GM12878 (cell line): ENCODE data around the gene OMP. TPM values are rescaled to one million over a fixed set of nuclear protein-coding genes. Genes with fewer than 3 reads are reported as not detected.

Experiments
- ATAC-seq: fragments of 200-7000 bp; cut with Tn5 transposase; 3 replicates; pipeline ENCODE4 v1.9.1; 2020; ENCODE audit warnings: mild to moderate bottlenecking, moderate library complexity
- BruUV-seq: library from RNA; stranded (reverse); fragments of 400-500 nt; replicated peaks from 2 replicates; lab custom pipeline; 2021; lab: Mats Ljungman, UMichigan
- CTCF ChIA-PET: fragments of 300-600 bp; sonication (Branson Sonifier 250); formaldehyde crosslinking; extraction: SDS; loops from one replicate; lab custom pipeline; 2021; ENCODE audit warnings: inconsistent platforms; lab: Yijun Ruan, JAX
- POLR2A ChIA-PET: fragments of 350-600 bp; formaldehyde crosslinking; extraction: SDS; loops from one replicate; lab custom pipeline; 2021; ENCODE audit warnings: inconsistent platforms; lab: Charles Lee
- RAD21 ChIA-PET: fragments of 300-600 bp; sonication (Branson Sonifier 250); formaldehyde crosslinking; loops from one replicate; lab custom pipeline; 2023; ENCODE audit warnings: antibody characterized with exemption; ENCODE audit not compliant: unreplicated experiment; lab: Charles Lee
- SMC1A ChIA-PET: fragments of 300-600 bp; sonication (Branson Sonifier 250); formaldehyde crosslinking; loops from one replicate; lab custom pipeline; 2023; ENCODE audit not compliant: unreplicated experiment, uncharacterized antibody; lab: Charles Lee
- DNase-seq: peaks from one replicate; pipeline ENCODE4 v3.0.0-alpha.2; 2011; ENCODE audit warnings: low read depth, low spot score
- FAIRE-seq: peaks from 3 replicates; lab custom pipeline; 2011; peaks lifted over from hg19 to GRCh38; lab: Jason Lieb, UNC
- H2AFZ ChIP-seq: 2 replicates; pipeline ENCODE4 v1.6.0; 2011; ENCODE audit warnings: low read depth, low read length, control low read depth; ENCODE audit not compliant: control insufficient read depth
- H3K27ac ChIP-seq: 2 replicates; pipeline ENCODE4 v1.5.1; 2011; ENCODE audit warnings: control low read depth; ENCODE audit not compliant: control insufficient read depth, insufficient read depth
- H3K27me3 ChIP-seq, 2 experiments: replicated peaks in 1 of 2; 2 replicates each; pipeline versions ENCODE4 v1.6.0 to v1.6.1; 2011; ENCODE audit warnings: low read length in 1 of 2; ENCODE audit not compliant: control insufficient read depth in 2 of 2, insufficient read depth in 2 of 2
- H3K36me3 ChIP-seq, 2 experiments: 2 replicates each; pipeline ENCODE4 v1.5.1; 2011; ENCODE audit warnings: low read length in 1 of 2; ENCODE audit not compliant: control insufficient read depth in 2 of 2, insufficient read depth in 2 of 2
- H3K4me1 ChIP-seq: 2 replicates; pipeline ENCODE4 v1.6.1; 2011; ENCODE audit warnings: mild to moderate bottlenecking, low read length, moderate library complexity, mixed read lengths; ENCODE audit not compliant: control insufficient read depth, insufficient read depth
- H3K4me2 ChIP-seq: 2 replicates; pipeline ENCODE4 v1.6.0; 2011; ENCODE audit warnings: control low read depth; ENCODE audit not compliant: control insufficient read depth, insufficient read depth
- H3K4me3 ChIP-seq: fragments of 200-600 bp; sonication (generic); 2 replicates; pipeline ENCODE4 v1.5.1; 2016
- H3K79me2 ChIP-seq: 2 replicates; pipeline ENCODE4 v1.6.0; 2011; ENCODE audit warnings: low read length; ENCODE audit not compliant: control insufficient read depth, insufficient read depth
- H3K9ac ChIP-seq: 2 replicates; pipeline ENCODE4 v1.8.0; 2011; ENCODE audit warnings: low read length, control low read depth, mixed read lengths; ENCODE audit not compliant: control insufficient read depth, insufficient read depth
- H3K9me3 ChIP-seq: replicated peaks from 3 replicates; pipeline ENCODE4 v1.5.1; 2011; ENCODE audit warnings: mild to moderate bottlenecking, low read length; ENCODE audit not compliant: control insufficient read depth, insufficient read depth
- H4K20me1 ChIP-seq: 2 replicates; pipeline ENCODE4 v1.6.0; 2011; ENCODE audit not compliant: control insufficient read depth, insufficient read depth
- ELK1 ChIP-seq: IDR thresholded peaks from 2 replicates; pipeline ENCODE4 v1.6.1; 2012; ENCODE audit warnings: low read depth, low read length, improper control_type of control experiment
- JUNB ChIP-seq: IDR thresholded peaks from 2 replicates; pipeline ENCODE4 v1.6.1; 2016; ENCODE audit warnings: antibody characterized with exemption, mild to moderate bottlenecking
- NFXL1 ChIP-seq: fragments of 450-650 bp; IDR thresholded peaks from 2 replicates; pipeline ENCODE4 v1.6.1; 2017; ENCODE audit warnings: antibody characterized with exemption, mild to moderate bottlenecking, borderline replicate concordance
- NKRF ChIP-seq: fragments of 450-650 bp; conservative IDR thresholded peaks from 2 replicates; pipeline ENCODE4 v1.6.1; 2017; ENCODE audit warnings: mild to moderate bottlenecking, moderate library complexity
- POLR2A ChIP-seq: IDR thresholded peaks from 2 replicates; pipeline ENCODE4 v1.6.1; 2011; ENCODE audit warnings: low read depth, mild to moderate bottlenecking, low read length
- SRF ChIP-seq, 2 experiments: IDR thresholded peaks; 2 replicates each; pipeline ENCODE4 v1.6.1; 2011; ENCODE audit warnings: low read depth in 2 of 2, low read length in 2 of 2, mild to moderate bottlenecking in 1 of 2, moderate library complexity in 1 of 2
- STAT1 ChIP-seq: fragments of 450-650 bp; conservative IDR thresholded peaks from 2 replicates; pipeline ENCODE4 v1.6.1; 2014; ENCODE audit warnings: antibody characterized with exemption, mild to moderate bottlenecking
- TAF1 ChIP-seq: IDR thresholded peaks from 2 replicates; pipeline ENCODE4 v1.6.1; 2011; ENCODE audit warnings: mild to moderate bottlenecking, low read depth, low read length, borderline replicate concordance
- TARDBP ChIP-seq: IDR thresholded peaks from 2 replicates; pipeline ENCODE4 v1.6.1; 2016; ENCODE audit warnings: borderline replicate concordance
- WRNIP1 ChIP-seq: IDR thresholded peaks from 2 replicates; pipeline ENCODE4 v1.6.1; 2011; ENCODE audit warnings: low read depth, low read length, improper control_type of control experiment, borderline replicate concordance
- ZNF592 ChIP-seq: fragments of 450-650 bp; IDR thresholded peaks from 2 replicates; pipeline ENCODE4 v1.6.1; 2017; ENCODE audit warnings: mild to moderate bottlenecking, moderate library complexity
- ZSCAN29 ChIP-seq: fragments of 450-650 bp; IDR thresholded peaks from 2 replicates; pipeline ENCODE4 v1.6.1; 2017; ENCODE audit warnings: mild to moderate bottlenecking, moderate library complexity
- WGBS: methylation state at CpG from one replicate; pipeline ENCODE4 v1.1.6; 2016; ENCODE audit warnings: low lambda C conversion rate; ENCODE audit not compliant: insufficient replicate concordance, insufficient coverage; ENCODE audit errors: missing lambda C conversion rate; 5-methylcytosine and 5-hydroxymethylcytosine counted together
- in situ Hi-C: fragments of 300-500 bp; cut with MboI; formaldehyde crosslinking; loops from 9 replicates; pipeline ENCODE4 v1.14.3; 2018; ENCODE audit warnings: mixed read lengths
- intact Hi-C: fragments of 100-400 bp; cut with micrococcal nuclease; formaldehyde crosslinking; loops from one replicate; pipeline ENCODE4 v1.14.2; 2022; ENCODE audit not compliant: unreplicated experiment
- polyA plus RNA-seq, 11 experiments: library from polyadenylated mRNA; depleted of rRNA in 4 of 11; unstranded in 6 of 11; stranded (reverse) in 5 of 11; fragments of >200 nt; fragmentation: Nextera tagmentation in 4 of 11; fragmentation: Illumina TruSeq in 1 of 11; extraction: Ambion mirVana in 4 of 11; extraction: Trizol in 1 of 11; gene quantifications; 1 replicate in 1 of 11; 2 replicates in 10 of 11; pipeline versions ENCODE4 v1.2.1 to v1.2.3, GENCODE V29; 2011 to 2016; ENCODE audit warnings: inconsistent platforms in 2 of 11, missing spikeins in 2 of 11, low read depth in 1 of 11
- total RNA-seq, 4 experiments: library from RNA; depleted of rRNA in 3 of 4; stranded (reverse); fragments of >200 nt in 3 of 4; fragmentation: Illumina TruSeq in 1 of 4; extraction: Trizol in 1 of 4; gene quantifications; 2 replicates each; pipeline versions ENCODE4 v1.2.1 to v1.2.3, GENCODE V29; 2013 to 2021
- TF ChIP-seq, protein P1 (sequence below): fragments of 450-650 bp; IDR thresholded peaks from 2 replicates; pipeline ENCODE4 v1.6.1; 2017; ENCODE audit warnings: mild to moderate bottlenecking, moderate library complexity

Gene OMP
- total and polyA plus RNA-seq, 10 of the 15 experiments (the other 5 are each of a cell fraction or from before 2014, with no cell fraction given): not detected

- in situ Hi-C loops (no loop called here), intact Hi-C loops (no loop called here)
- BruUV-seq: no TSS peak
- Histone ChIP-seq H3K4me2 (no peak overlapping the region), H3K9ac (no peak overlapping the region), H3K27ac (no peak overlapping the region), H4K20me1 (no peaks in the 10 kb centered on the region; the same call in 1 of the 2 replicates), H3K36me3 (no peaks in the 10 kb centered on the region), H3K4me1 (no peaks in the 10 kb centered on the region), H2AFZ (no peak overlapping the region), H3K9me3 (peaks cover 2% of the 10 kb centered on the region; the same call in 1 of the 3 replicates), H3K4me3 (no peak overlapping the region), H3K27me3 (no peaks in the 10 kb centered on the region), H3K79me2 (no peaks in the 10 kb centered on the region)
- 20% methylated on average over 3 of the region's 3 CpGs for WGBS
- POLR2A ChIA-PET: no interaction called here
- RAD21 ChIA-PET: interaction anchor here (0.5 kb wide), 1 partner anchor 9 kb away, joined by 3 read pairs; no protein-coding TSS in a partner anchor
- CTCF ChIA-PET: interaction anchor here (0.7 kb wide), 1 partner anchor 33 kb away, joined by 3 read pairs; no protein-coding TSS in a partner anchor
- ATAC-seq: no peak
- DNase-seq: no peak
- no peak for FAIRE-seq
- SMC1A ChIA-PET: interaction anchor here (1.5 kb wide), 1 partner anchor 35 kb away, joined by 4 read pairs; no protein-coding TSS in a partner anchor
- TF ChIP-seq WRNIP1: no peak
- TF ChIP-seq ZNF592: no peak
- TF ChIP-seq ELK1: no peak
- no peak for TF ChIP-seq JUNB
- TF ChIP-seq, protein P1, sequence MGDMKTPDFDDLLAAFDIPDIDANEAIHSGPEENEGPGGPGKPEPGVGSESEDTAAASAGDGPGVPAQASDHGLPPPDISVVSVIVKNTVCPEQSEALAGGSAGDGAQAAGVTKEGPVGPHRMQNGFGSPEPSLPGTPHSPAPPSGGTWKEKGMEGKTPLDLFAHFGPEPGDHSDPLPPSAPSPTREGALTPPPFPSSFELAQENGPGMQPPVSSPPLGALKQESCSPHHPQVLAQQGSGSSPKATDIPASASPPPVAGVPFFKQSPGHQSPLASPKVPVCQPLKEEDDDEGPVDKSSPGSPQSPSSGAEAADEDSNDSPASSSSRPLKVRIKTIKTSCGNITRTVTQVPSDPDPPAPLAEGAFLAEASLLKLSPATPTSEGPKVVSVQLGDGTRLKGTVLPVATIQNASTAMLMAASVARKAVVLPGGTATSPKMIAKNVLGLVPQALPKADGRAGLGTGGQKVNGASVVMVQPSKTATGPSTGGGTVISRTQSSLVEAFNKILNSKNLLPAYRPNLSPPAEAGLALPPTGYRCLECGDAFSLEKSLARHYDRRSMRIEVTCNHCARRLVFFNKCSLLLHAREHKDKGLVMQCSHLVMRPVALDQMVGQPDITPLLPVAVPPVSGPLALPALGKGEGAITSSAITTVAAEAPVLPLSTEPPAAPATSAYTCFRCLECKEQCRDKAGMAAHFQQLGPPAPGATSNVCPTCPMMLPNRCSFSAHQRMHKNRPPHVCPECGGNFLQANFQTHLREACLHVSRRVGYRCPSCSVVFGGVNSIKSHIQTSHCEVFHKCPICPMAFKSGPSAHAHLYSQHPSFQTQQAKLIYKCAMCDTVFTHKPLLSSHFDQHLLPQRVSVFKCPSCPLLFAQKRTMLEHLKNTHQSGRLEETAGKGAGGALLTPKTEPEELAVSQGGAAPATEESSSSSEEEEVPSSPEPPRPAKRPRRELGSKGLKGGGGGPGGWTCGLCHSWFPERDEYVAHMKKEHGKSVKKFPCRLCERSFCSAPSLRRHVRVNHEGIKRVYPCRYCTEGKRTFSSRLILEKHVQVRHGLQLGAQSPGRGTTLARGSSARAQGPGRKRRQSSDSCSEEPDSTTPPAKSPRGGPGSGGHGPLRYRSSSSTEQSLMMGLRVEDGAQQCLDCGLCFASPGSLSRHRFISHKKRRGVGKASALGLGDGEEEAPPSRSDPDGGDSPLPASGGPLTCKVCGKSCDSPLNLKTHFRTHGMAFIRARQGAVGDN: no peak
- TF ChIP-seq SRF (IDR thresholded peaks at IDR 0.05; ENCODE audit: low read depth in 2 of 2, low read length in 2 of 2): no peak
- TF ChIP-seq ZSCAN29: no peak
- no peak for TF ChIP-seq TAF1
- TF ChIP-seq NFXL1: no peak
- no peak for TF ChIP-seq NKRF
- no peak for TF ChIP-seq POLR2A
- TF ChIP-seq STAT1: no peak
- no peak for TF ChIP-seq TARDBP
Measured at GRCh38 chr11:77056814-77057402, 45.7 kb upstream of the OMP start.
